HepG2 (cell line): ENCODE results near the gene ACSBG1. TPM values are rescaled to one million over a fixed set of nuclear protein-coding genes. Genes with fewer than 3 reads are reported as not detected.

Experiments used
- AHDC1 ChIP-seq: sonication (generic); formaldehyde crosslinking; IDR thresholded peaks from 2 replicates; pipeline ENCODE4 v1.5.1; 2020; ENCODE audit warnings: mild to moderate bottlenecking, missing genetic modification reagents, borderline replicate concordance
- ATRX ChIP-seq: sonication (generic); formaldehyde crosslinking; IDR thresholded peaks from 2 replicates; pipeline ENCODE4 v1.4.0; 2020; ENCODE audit warnings: missing genetic modification reagents, borderline replicate concordance
- DMTF1 ChIP-seq: sonication (generic); formaldehyde crosslinking; IDR thresholded peaks from 2 replicates; pipeline ENCODE4 v1.4.0; 2020; ENCODE audit warnings: mild to moderate bottlenecking, missing genetic modification reagents
- FOXA1 ChIP-seq, 2 experiments: fragments of 450-650 bp in 1 of 2; sonication (generic) in 1 of 2; formaldehyde crosslinking in 1 of 2; IDR thresholded peaks; 2 replicates each; pipeline versions ENCODE4 v1.4.0 to v1.6.1; 2016 to 2020; ENCODE audit warnings: missing genetic modification reagents in 1 of 2
- GTF2F1 ChIP-seq: fragments of 150-350 bp; IDR thresholded peaks from 2 replicates; pipeline ENCODE4 v1.6.1; 2014; ENCODE audit warnings: low read length
- LCORL ChIP-seq, 2 experiments: fragments of 450-650 bp in 1 of 2; sonication (generic) in 1 of 2; formaldehyde crosslinking in 1 of 2; IDR thresholded peaks; 2 replicates each; pipeline versions ENCODE4 v1.5.0 to v1.6.1; 2017 to 2020; ENCODE audit warnings: antibody characterized with exemption in 1 of 2, missing genetic modification reagents in 1 of 2
- MEIS1 ChIP-seq: sonication (generic); formaldehyde crosslinking; IDR thresholded peaks from 2 replicates; pipeline ENCODE4 v1.9.0; 2021; ENCODE audit warnings: mild to moderate bottlenecking, missing genetic modification reagents, moderate library complexity, borderline replicate concordance
- MLXIP ChIP-seq: sonication (generic); formaldehyde crosslinking; IDR thresholded peaks from 2 replicates; pipeline ENCODE4 v1.9.0; 2021; ENCODE audit warnings: missing genetic modification reagents, borderline replicate concordance
- SCMH1 ChIP-seq: sonication (generic); formaldehyde crosslinking; IDR thresholded peaks from 2 replicates; pipeline ENCODE4 v1.9.0; 2021; ENCODE audit warnings: missing genetic modification reagents, mild to moderate bottlenecking, borderline replicate concordance
- ZNF331 ChIP-seq: sonication (generic); formaldehyde crosslinking; IDR thresholded peaks from 2 replicates; pipeline ENCODE4 v1.4.0; 2020; ENCODE audit warnings: missing genetic modification reagents
- ZNF430 ChIP-seq: sonication (generic); formaldehyde crosslinking; IDR thresholded peaks from 2 replicates; pipeline ENCODE4 v1.9.0; 2021; ENCODE audit warnings: mild to moderate bottlenecking, missing genetic modification reagents
- ZNF570 ChIP-seq: sonication (generic); formaldehyde crosslinking; IDR thresholded peaks from 2 replicates; pipeline ENCODE4 v1.4.0; 2020; ENCODE audit warnings: mild to moderate bottlenecking, missing genetic modification reagents, borderline replicate concordance
- ZNF816 ChIP-seq: sonication (generic); formaldehyde crosslinking; IDR thresholded peaks from 2 replicates; pipeline ENCODE4 v1.8.0; 2022; ENCODE audit warnings: missing genetic modification reagents, mild to moderate bottlenecking, borderline replicate concordance
- ZSCAN5A ChIP-seq: sonication (generic); formaldehyde crosslinking; IDR thresholded peaks from 2 replicates; pipeline ENCODE4 v1.8.0; 2022; ENCODE audit warnings: mild to moderate bottlenecking, missing genetic modification reagents, borderline replicate concordance
- polyA plus RNA-seq, 8 experiments: library from polyadenylated mRNA; depleted of rRNA in 3 of 8; stranded (reverse) in 7 of 8; unstranded in 1 of 8; fragments of >200 nt; fragmentation: Illumina TruSeq in 4 of 8; extraction: Trizol in 4 of 8; gene quantifications; 2 replicates each; pipeline versions ENCODE4 v1.2.1 to v1.2.3, GENCODE V29; 2011 to 2016; ENCODE audit warnings: low read depth in 4 of 8, missing spikeins in 1 of 8, mixed read lengths in 1 of 8; ENCODE audit not compliant: insufficient read depth in 1 of 8
- total RNA-seq, 5 experiments: library from RNA; depleted of rRNA; stranded (reverse); fragments of >200 nt; fragmentation: Illumina TruSeq; extraction: Trizol; gene quantifications; 2 replicates each; pipeline ENCODE4 v1.2.3, GENCODE V29; 2016; ENCODE audit warnings: low read depth in 1 of 5

The ACSBG1 gene
- total and polyA plus RNA-seq, 2 of the 13 experiments (the other 11 are each of a cell fraction or from before 2014, with no cell fraction given): 0.35 to 0.81 TPM

GRCh38 chr15:78149068-78149804, 85.1 kb downstream of the ACSBG1 start, which contains the start of gene IDH3A (continued):
- TF ChIP-seq MLXIP (CRISPR knock-in tag): no peak
- TF ChIP-seq GTF2F1: no peak
- TF ChIP-seq DMTF1 (CRISPR knock-in tag): no peak
- no peak for TF ChIP-seq FOXA1 (IDR thresholded peaks at IDR 0.05)
- no peak for TF ChIP-seq FOXA1 (CRISPR knock-in tag; IDR thresholded peaks at IDR 0.05)
- TF ChIP-seq AHDC1 (CRISPR knock-in tag): no peak
- TF ChIP-seq MEIS1 (CRISPR knock-in tag): no peak
- peak; percentile 83 for TF ChIP-seq ZNF430
- no peak for TF ChIP-seq LCORL (IDR thresholded peaks at IDR 0.05)
- no peak for TF ChIP-seq LCORL (CRISPR knock-in tag; IDR thresholded peaks at IDR 0.05)
- no peak for TF ChIP-seq ZNF816
- no peak for TF ChIP-seq ATRX (CRISPR knock-in tag)
- TF ChIP-seq ZNF570: no peak
- TF ChIP-seq SCMH1 (CRISPR knock-in tag): no peak
- no peak for TF ChIP-seq ZNF331 (CRISPR knock-in tag)
- no peak for TF ChIP-seq ZSCAN5A (CRISPR knock-in tag)
